ENCODE measurements around the gene CPEB1. TPM values are rescaled to one million over a fixed set of nuclear protein-coding genes. Genes with fewer than 3 reads are reported as not detected.

The CPEB1 gene
- total RNA-seq, 1 donor from 2014 or later, result 15.4 TPM

- H3K9me3 ChIP-seq (ENCODE audit: insufficient read depth, low read depth, low read length), result no peaks in the 10 kb centered on the region
- no peaks in the 10 kb centered on the region for H3K36me3 Mint-ChIP-seq (ENCODE audit: low read depth, unreplicated experiment)
- no peaks in the 10 kb centered on the region for H3K4me1 ChIP-seq (ENCODE audit: insufficient read depth, low read length)
- no peaks in the 10 kb centered on the region for H3K36me3 ChIP-seq (ENCODE audit: insufficient read depth, low read length)
- H3K4me3 ChIP-seq (ENCODE audit: insufficient read depth, low read depth, low read length), result no peak overlapping the region
- H4K20me1 ChIP-seq (ENCODE audit: insufficient read depth, low read length), result no peaks in the 10 kb centered on the region
- H3K27ac Mint-ChIP-seq (ENCODE audit: unreplicated experiment), result no peak overlapping the region
- H3K9ac ChIP-seq (ENCODE audit: low read length), result no peak overlapping the region
- no peaks in the 10 kb centered on the region for H3K79me2 ChIP-seq (ENCODE audit: insufficient read depth, low read length)
- no peak overlapping the region for H2AFZ ChIP-seq (ENCODE audit: low read depth, low read length)
- H3K9me3 Mint-ChIP-seq (ENCODE audit: unreplicated experiment), result no peaks in the 10 kb centered on the region
- H3K27me3 ChIP-seq (ENCODE audit: insufficient read depth, low read length), result peaks cover 48% of the 10 kb centered on the region
- no peak for DNase-seq (ENCODE audit: low read depth)
- TF ChIP-seq CTCF (IDR thresholded peaks at IDR 0.05; ENCODE audit: insufficient read depth, low read depth, low read length) (no peak), EZH2 (IDR thresholded peaks at IDR 0.05; ENCODE audit: insufficient read depth, low read length) (no peak)
- FAIRE-seq, result no peak
- H3K27me3 Mint-ChIP-seq (ENCODE audit: low read depth, unreplicated experiment), result no peaks in the 10 kb centered on the region
- H3K4me2 ChIP-seq (ENCODE audit: low read length), result no peak overlapping the region
- H3K4me3 Mint-ChIP-seq (ENCODE audit: unreplicated experiment), result no peak overlapping the region
- H3K4me1 Mint-ChIP-seq (ENCODE audit: low read depth, unreplicated experiment), result peaks cover 29% of the 10 kb centered on the region
- no peak overlapping the region for H3K27ac ChIP-seq (ENCODE audit: low read depth, low read length)
Observed at GRCh38 chr15:82640672-82641071, 6.5 kb downstream of the CPEB1 start.

- no peaks in the 10 kb centered on the region for H3K27me3 Mint-ChIP-seq (ENCODE audit: low read depth, unreplicated experiment)
- Histone ChIP-seq H3K27ac (ENCODE audit: low read depth, low read length) (no peak overlapping the region), H3K4me3 (ENCODE audit: insufficient read depth, low read depth, low read length) (no peak overlapping the region), H3K36me3 (ENCODE audit: insufficient read depth, low read length) (no peaks in the 10 kb centered on the region), H3K79me2 (ENCODE audit: insufficient read depth, low read length) (no peaks in the 10 kb centered on the region), H3K4me1 (ENCODE audit: insufficient read depth, low read length) (no peaks in the 10 kb centered on the region), H3K9ac (ENCODE audit: low read length) (no peak overlapping the region), H4K20me1 (ENCODE audit: insufficient read depth, low read length) (no peaks in the 10 kb centered on the region), H3K9me3 (ENCODE audit: insufficient read depth, low read depth, low read length) (no peaks in the 10 kb centered on the region), H2AFZ (ENCODE audit: low read depth, low read length) (no peak overlapping the region), H3K27me3 (ENCODE audit: insufficient read depth, low read length) (peaks cover 34% of the 10 kb centered on the region), H3K4me2 (ENCODE audit: low read length) (no peak overlapping the region)
- H3K4me3 Mint-ChIP-seq (ENCODE audit: unreplicated experiment), result no peak overlapping the region
- TF ChIP-seq CTCF (IDR thresholded peaks at IDR 0.05; ENCODE audit: insufficient read depth, low read depth, low read length) (no peak), EZH2 (IDR thresholded peaks at IDR 0.05; ENCODE audit: insufficient read depth, low read length) (no peak)
- H3K27ac Mint-ChIP-seq (ENCODE audit: unreplicated experiment), result no peak overlapping the region
- H3K9me3 Mint-ChIP-seq (ENCODE audit: unreplicated experiment), result no peaks in the 10 kb centered on the region
- FAIRE-seq (no peak), DNase-seq (ENCODE audit: low read depth) (no peak)
- H3K4me1 Mint-ChIP-seq (ENCODE audit: low read depth, unreplicated experiment), result peaks cover 5% of the 10 kb centered on the region
- H3K36me3 Mint-ChIP-seq (ENCODE audit: low read depth, unreplicated experiment), result no peaks in the 10 kb centered on the region
Observed at GRCh38 chr15:82635798-82636197, 11.4 kb downstream of the CPEB1 start.

GRCh38 chr15:82630033-82630432 is 17.1 kb downstream of the CPEB1 start:
- H3K9me3 ChIP-seq (ENCODE audit: insufficient read depth, low read depth, low read length), result no peaks in the 10 kb centered on the region
- FAIRE-seq, result no peak

More at GRCh38 chr15:82630033-82630432, 17.1 kb downstream of the CPEB1 start:
- H3K27me3 Mint-ChIP-seq (ENCODE audit: low read depth, unreplicated experiment), result no peaks in the 10 kb centered on the region
- H3K9ac ChIP-seq (ENCODE audit: low read length), result no peak overlapping the region
- no peaks in the 10 kb centered on the region for H3K4me1 ChIP-seq (ENCODE audit: insufficient read depth, low read length)
- H3K4me1 Mint-ChIP-seq (ENCODE audit: low read depth, unreplicated experiment), result peaks cover 3% of the 10 kb centered on the region
- no peak for DNase-seq (ENCODE audit: low read depth)
- H3K79me2 ChIP-seq (ENCODE audit: insufficient read depth, low read length), result no peaks in the 10 kb centered on the region
- no peak overlapping the region for H3K4me3 ChIP-seq (ENCODE audit: insufficient read depth, low read depth, low read length)
- no peak overlapping the region for H3K4me3 Mint-ChIP-seq (ENCODE audit: unreplicated experiment)
- TF ChIP-seq EZH2 (IDR thresholded peaks at IDR 0.05; ENCODE audit: insufficient read depth, low read length) (no peak), CTCF (IDR thresholded peaks at IDR 0.05; ENCODE audit: insufficient read depth, low read depth, low read length) (no peak)
- H3K27ac ChIP-seq (ENCODE audit: low read depth, low read length), result no peak overlapping the region
- H3K36me3 Mint-ChIP-seq (ENCODE audit: low read depth, unreplicated experiment), result no peaks in the 10 kb centered on the region
- H2AFZ ChIP-seq (ENCODE audit: low read depth, low read length), result no peak overlapping the region
- no peak overlapping the region for H3K4me2 ChIP-seq (ENCODE audit: low read length)
- H3K27ac Mint-ChIP-seq (ENCODE audit: unreplicated experiment), result no peak overlapping the region
- H3K36me3 ChIP-seq (ENCODE audit: insufficient read depth, low read length), result no peaks in the 10 kb centered on the region
- no peaks in the 10 kb centered on the region for H4K20me1 ChIP-seq (ENCODE audit: insufficient read depth, low read length)
- H3K9me3 Mint-ChIP-seq (ENCODE audit: unreplicated experiment), result no peaks in the 10 kb centered on the region
- H3K27me3 ChIP-seq (ENCODE audit: insufficient read depth, low read length), result peaks cover 3% of the 10 kb centered on the region
